Tongue (tissue), 2 donors: ENCODE measurements around the gene FHAD1. TPM values are rescaled to one million over a fixed set of nuclear protein-coding genes. Genes with fewer than 3 reads are reported as not detected.

Experiments
- DNase-seq: peaks from one replicate; pipeline ENCODE4 v3.0.0-alpha.2; 2015
- total RNA-seq: library from RNA; depleted of rRNA; stranded (reverse); fragments of >200 nt; gene quantifications from one replicate; pipeline ENCODE4 v1.2.3, GENCODE V29; 2014

Gene FHAD1
- total RNA-seq, 1 donor from 2014 or later, result 3.8 TPM

- no peak for DNase-seq
Measured at GRCh38 chr1:15345705-15346345, 98.8 kb downstream of the FHAD1 start.

DNA sequence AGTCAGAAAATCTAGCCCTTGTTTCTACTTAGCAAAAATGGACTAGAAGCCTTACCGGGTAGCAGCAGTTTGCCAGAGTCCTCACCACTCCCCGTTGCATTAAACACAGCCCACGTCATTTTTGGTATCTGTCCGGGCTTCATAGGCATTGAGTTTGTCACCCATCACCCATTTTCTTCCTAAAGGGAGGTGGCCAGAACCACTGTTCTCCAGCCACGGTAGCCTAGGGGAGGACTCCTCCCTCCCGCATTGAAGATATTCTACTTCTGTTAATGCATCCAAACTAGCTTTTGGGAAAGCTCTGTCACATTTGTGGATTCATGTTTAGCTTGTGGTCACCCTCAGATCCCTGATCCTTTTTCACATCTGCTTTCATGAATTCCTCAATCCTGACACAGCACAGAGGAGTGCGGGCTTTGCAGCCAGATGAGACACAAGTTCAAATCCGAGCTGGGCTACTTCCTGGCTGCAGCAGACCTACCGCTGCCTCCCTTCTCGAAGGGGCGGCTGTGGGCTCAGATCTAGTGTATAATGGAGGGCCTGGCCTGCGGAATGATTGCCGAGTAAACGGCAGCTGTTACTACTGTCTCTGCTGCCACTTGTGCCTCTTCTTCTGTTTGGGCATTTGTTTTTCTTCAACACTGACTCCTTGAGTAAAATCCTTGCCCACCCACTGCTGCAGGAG lies 99.5 kb downstream of the FHAD1 start:
- DNase-seq, result peak; percentile 46

DNA sequence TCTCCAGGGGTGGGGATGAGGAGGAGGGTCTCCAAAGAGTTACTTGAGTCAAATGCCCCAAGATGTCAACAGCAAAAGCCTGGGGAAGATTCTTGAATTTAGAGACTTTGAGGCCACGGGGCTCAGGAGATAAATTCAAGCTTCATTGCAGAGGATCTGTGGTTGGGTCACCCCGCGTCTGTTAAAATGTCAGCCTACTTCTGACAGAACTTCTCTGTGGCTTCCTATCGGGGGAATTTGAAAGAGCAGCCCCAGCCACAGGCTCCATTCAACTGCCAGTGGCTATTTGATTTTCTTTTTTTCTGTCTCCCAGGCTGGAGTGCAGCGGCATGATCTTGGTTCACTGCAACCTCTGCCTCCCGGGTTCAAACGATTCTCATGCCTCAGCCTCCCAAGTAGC lies 100.2 kb downstream of the FHAD1 start:
- DNase-seq, result no peak

DNA sequence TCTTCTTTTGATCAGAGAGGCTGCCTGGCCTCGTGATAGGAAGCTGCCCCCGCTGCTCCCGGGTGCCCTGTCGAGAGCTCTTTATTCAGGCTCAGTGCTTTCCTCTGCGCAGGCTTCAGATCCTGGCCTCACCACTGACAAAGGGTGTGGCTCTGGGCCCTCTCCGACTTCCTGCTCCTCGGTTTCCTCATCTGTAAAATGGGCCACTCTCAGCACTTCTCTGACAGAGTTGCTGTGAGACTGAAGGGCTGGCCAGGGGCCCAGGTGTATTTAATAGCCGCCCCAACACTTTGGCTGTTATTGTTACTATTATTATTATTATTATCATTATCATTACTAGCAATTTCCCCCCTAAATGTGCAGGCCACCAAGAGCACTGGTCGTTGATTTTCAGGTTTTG lies 101.6 kb downstream of the FHAD1 start:
- DNase-seq, result no peak

- DNase-seq, result no peak
Measured at GRCh38 chr1:15349133-15349532, 102.1 kb downstream of the FHAD1 start.

DNA sequence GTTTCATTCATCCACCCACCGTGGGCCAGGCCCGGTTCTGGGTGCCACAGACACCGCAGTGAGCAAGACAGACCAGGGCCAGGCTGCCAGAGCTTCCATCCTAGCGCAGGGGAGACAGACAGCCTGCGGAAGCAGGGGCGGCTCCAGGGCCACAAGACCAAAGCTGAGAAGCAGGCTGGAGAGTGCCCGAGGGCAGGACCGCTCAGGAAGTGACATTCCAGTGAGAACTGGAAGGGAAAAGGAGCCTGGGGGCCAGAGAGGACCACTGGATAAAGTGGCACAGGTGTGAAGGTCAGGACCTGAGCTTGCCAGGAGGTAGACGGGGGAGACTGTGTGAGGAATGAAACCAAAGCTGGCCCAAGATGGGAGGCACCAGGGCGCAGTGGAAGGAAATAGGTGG lies 103.1 kb downstream of the FHAD1 start:
- DNase-seq, result no peak

DNA sequence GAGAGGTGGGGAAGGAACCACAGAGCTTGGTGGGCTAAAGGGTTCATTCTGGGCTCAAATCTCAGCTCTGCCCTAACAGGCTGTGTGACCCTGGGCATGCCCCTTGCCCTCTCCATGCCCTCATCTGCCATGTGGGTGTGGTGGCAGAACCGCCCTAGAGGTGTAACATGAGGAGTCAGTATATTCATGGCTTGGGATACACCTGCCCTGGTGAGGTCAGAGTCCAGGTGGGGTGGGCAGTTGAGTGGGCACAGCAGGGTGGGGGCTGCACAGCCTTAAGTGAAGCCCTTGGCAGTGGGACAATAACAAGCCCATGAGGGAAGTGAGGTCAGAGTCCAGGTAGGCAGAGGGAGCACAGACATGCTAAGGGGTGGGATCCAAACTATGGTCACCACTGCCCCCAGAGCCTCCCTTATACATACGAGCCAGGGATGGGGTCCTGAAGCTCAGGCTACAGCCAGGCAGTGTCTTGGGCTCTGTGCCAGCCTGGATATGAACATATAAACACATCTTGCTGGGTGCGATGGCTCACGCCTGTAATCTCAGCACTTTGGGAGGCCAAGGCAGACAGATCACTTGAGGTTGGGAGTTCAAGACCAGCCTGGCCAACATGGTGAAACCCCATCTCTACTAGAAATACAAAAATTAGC lies 103.7 kb downstream of the FHAD1 start:
- DNase-seq, result no peak

DNA sequence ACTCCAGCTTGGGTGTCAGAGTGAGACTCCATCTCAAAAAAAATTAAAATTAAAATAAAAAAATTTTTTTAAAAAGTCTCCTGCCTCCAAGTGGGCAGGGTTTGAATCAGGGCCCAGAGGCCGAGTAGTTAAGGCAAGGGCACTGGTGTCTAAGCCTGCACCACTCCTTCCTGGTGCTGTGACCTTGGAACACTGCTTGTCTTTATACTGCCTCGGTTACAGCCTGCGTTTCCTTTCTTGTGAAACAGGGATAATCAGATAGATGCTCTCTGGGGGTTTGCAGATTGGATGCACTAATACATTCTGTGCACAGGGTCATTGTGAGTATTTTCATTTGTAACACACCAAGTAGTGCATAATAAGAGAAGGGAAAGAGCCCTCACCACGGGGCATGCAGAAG lies 104.3 kb downstream of the FHAD1 start:
- no peak for DNase-seq

DNA sequence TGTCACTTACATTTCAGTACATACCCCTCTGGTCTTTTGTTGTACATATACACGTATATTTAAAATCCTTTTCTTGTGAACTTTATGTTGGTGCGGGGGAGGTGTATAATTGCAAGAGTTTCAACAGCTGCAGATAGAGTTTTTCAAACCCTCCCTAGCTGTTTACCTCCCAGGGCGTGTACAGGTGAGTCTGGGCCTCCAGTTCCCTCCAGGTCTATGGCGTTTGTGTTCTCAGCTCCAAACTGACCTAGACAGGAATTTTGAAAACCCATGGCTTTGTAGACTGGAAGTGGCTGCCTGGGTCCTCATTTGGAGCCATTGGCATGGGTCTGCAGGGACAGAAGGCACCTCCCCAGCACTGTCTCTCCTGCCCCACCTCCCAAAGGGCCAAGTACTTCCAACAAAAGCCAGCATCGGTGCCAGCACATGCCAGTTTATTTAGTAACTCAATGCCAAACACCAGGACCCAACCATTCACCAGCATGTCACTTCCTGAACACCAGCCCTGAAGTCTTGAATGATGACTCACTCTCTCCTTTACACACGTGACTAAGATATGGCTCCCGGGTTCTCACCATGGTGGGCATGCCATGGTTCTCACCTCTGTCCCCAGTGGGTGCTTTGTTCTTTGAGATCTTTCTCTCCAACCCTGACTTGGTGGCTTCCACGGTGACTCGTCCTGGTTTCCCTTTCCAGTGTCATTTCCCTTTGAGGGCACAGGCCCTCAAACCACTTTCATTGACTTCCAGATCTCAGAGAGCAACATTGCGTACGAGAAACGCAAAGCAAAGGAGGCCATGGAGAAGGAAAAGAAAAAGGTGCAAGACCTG lies 105.3 kb downstream of the FHAD1 start:
- DNase-seq, result no peak

GRCh38 chr1:15353839-15354579 lies 107.0 kb downstream of the FHAD1 start:
- no peak for DNase-seq

DNA sequence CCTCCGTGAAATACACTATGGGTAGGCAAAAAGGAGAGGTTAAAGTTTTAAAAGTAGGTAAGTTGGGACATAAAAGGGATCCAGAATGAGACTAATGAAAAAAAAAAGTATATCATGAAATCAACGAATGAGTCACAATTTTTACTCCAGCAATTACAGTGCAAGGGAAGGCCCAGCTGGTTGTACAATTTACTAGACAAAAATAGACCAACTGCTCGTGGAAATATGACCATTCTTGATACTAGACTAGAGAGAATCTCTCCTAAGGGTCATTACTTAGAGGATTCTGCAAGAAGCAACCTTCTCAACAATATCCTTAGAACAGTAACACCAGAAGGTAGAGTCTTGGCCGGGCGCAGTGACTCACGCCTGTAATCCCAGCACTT lies 107.5 kb downstream of the FHAD1 start:
- no peak for DNase-seq

GRCh38 chr1:15355968-15356625 lies 109.1 kb downstream of the FHAD1 start:
- no peak for DNase-seq

DNA sequence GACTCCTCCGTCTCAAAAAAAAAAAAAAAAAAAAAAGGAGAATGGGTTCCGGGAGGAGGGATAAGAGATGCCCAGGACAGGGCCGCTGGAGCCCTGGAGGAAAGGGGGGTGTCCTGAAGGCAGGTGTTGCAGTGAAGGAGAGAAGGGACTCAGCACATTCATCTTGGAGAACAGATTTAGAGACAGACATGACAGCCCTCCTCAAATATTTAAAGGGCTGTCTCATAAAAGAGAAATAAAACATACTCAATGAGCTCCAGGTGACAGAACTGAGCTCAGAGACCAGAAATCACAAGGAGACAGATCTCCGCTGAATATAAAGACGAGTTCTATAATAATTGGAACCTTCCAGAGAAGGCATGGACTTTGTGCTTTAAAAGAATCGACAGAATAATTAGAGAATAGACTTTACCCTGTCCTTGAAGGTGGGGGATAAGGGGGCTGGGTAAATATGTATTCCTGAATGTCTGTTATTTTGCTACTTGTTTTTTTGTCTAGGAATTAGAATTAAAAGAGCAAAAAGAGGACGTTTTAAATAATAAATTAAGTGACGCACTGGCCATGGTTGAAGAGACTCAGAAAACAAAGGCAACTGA lies 110.7 kb downstream of the FHAD1 start:
- DNase-seq, result no peak

DNA sequence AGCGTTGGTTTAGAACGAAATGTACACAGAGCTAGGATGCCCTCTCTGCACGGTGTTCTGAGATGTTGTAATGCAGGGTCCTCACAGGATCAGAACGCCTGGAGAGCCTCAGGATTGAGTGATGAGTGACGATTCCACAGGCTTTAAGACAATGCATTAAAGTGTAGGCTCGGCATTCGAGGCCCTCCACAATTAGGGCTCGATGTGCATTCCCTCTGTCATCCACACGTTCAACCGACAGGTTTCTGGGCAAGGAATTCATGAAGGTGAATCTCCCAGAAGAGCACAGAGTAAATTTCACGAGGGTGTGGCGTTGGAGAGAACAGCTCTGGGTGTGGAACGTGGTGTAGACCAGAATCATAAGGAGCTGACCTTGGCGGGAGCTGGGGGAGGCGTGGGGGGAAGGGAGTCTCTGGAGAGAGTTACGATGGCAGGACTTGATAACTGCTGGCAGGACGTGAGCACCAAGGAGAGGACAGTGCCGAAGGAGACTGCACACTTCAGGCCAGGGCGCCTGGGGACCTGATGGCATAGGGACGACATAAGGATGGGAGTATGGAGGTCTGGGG lies 111.6 kb downstream of the FHAD1 start:
- DNase-seq, result no peak

DNA sequence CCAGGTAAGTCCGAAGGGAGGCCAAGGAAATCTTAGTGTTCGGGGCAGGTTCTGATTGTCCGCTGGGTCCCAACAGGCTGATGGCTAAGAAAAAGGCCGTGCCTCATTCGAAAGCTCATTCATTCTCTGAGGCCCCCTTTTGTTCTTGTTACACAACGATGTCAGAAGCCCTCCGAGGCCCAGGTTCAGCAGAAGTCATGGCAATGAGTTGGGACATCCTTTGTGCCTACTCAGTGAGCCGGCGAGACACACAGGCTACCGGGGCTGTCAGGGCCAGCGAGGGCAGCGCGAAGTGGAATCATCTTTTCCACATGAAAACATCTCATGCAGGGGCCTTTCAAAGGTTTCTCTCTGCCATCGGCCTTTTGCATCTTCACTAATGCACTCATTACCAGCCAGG lies 113.7 kb downstream of the FHAD1 start:
- DNase-seq, result no peak

DNA sequence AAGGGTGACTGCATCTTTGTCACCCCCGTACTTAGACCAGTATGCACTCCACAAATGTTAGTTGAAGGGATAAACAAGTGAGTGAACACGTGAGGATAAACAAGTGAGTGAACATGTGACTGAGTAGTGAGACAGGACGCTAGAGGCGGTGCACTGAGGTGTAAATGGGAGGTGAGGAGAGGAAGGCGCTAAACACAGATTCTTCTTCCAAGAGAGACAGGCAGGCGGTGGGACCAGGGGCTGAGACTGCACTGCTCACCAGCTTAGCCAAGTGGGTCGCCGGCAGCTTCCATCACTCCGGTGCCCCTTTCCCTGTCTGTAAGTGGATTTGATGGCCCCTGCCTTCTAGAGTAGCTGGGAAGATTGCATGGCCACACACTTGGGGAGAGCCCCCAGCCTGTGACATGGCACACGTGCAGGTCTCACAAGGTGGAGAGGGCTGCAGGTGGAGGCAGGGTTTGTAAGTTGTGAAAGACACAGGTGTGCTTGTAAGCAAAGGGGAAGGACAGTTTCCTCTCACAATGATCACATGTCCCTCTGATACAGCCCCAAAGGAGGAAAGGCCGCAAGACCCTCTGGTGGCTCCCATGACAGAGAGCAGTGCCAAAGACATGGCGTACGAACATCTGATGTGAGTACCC lies 115.2 kb downstream of the FHAD1 start:
- no peak for DNase-seq

GRCh38 chr1:15362737-15363128 lies 115.7 kb downstream of the FHAD1 start:
- no peak for DNase-seq

- DNase-seq, result no peak
Measured at GRCh38 chr1:15364740-15365139, 117.7 kb downstream of the FHAD1 start.

GRCh38 chr1:15368888-15369287 lies 121.9 kb downstream of the FHAD1 start:
- no peak for DNase-seq

DNA sequence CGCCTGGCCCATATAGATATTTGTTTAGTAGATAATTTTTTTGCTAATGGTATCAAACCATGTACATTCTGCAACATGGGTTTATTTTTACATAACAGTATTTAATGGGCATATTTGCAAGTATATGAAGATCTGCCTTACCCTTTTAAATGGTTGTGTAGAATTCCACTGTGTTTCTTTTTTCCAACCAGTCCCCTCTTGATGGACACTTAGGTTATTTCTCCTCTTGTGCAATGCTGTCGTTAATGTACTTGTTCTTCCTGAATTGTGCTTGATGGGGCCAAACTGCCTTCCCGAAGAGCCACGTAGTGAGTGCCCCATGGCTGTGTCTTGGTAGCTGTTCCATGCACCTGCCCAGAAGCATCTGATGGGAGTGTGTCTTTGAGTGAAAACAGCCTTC lies 123.2 kb downstream of the FHAD1 start:
- no peak for DNase-seq
